ENCODE data around the gene SBSN.

Gene SBSN

DNA sequence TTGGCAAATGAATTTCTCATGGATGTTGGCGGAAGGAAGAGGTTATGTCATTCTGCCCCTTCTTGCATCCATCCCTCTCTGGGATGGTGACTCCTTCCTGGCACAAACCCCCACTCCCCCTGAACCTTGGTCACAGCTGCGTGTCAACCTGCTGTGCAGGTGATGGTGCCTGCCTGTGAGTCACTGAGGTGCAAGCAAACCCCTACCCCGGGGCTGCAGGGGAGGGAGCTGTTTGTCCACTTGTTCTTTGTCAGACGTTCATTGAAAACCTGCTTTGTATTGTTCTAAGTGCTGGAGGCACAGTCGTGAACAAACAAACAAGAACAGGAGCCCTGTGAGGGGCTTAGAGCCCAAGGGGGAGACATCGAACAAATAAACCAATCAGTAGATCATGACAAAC, 3.2 kb upstream of the SBSN start:
- no peak for DNase-seq

DNA sequence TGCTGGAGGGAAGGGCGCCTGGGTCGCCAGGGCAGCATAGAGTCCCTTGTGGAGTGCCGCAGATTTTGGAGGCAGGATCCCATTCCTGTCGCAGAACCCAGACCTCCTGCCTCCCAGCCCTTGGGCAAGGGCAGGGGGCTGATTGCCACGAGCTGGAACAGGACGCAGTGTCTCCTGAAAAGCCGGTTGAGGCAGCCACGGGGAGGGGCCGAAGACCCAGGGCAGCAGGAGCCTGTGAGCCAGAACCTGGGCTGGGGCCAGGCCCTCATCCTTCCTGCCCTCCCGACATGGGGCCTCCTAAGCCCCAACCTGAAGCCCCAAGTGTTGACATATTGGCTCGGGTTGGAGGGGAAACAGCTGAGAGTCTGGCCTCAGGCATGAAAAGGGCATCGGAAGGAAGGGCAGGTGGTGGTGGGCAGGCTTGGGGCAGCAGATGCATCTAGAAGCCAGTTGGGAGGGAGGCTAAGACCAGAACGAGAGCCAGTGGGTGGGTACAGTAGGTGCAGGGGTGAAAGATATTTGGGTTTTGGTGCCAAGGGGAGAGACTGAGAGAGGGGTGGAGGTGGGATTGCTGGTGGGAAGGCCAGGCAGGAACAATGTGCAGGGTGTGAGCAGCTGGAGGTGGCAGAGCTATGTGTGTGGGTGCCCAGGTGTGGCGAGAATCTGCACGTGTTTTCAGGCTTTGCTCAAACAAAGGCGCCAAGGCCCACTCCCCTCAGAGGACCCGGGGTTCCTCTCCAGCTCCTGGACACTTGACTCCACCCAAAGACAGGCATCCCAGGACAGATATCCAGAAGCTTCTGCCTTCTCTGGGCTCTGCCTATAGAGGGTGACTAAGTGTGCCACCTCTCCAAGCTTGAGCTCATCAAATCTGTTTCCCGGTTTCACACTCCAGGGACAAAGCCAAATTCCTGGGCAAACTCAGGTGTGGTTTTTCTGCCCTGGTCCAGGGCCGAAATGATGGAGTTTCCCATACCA, 1.4 kb upstream of the SBSN start:
- DNase-seq, result no peak

DNA sequence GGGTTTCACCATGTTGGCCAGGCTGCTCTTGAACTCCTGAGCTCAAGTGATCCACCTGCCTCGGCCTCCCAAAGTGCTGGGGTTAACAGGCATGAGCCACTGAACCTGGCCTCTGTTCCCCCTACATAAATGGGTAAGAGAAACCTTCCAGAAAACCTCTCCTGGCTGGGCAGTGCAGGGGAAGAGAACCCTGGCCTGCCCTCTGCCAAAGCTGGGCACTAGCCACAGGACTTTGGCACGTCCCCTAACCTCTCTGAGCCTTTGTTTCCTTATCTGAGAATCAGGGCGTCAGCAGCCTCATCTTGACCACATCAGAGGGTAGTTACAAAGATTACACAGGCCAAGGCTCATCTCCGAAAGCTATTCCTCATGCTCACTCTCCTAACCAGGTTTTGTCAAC, 2.2 kb downstream of the SBSN start:
- DNase-seq, result no peak

DNA sequence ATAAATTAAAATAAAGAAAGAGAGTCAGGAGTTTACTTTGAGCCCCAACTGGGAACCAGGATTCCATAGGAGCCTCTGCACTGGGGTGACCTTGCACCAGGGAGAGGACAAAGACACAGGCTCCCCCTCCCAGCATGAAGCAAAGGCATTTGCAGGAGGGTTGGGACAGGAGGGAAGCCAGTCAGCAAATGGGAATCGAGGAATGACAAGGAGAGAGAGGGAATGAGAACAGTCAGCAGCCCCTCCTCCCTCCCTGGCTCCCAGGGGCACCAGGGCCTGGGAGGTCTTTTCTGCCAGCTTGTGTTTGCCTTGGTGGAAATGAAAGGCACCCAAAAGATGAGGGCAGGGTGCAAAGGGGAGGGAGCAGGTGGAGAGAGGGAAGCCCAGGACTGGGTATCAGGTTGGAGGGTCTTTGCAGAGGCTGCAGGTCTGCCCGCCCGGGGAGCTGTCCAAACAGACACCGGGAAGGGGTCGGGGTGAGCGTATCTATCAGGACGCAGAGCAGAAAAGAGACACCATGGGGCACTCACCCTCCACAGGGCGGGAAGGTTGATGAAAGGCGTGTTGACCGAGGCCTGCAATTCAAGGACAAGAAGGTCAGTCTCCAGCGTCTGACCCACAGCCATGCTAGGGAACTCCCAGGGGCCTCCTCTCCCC, 3.8 kb downstream of the SBSN start:
- no peak for DNase-seq

DNA sequence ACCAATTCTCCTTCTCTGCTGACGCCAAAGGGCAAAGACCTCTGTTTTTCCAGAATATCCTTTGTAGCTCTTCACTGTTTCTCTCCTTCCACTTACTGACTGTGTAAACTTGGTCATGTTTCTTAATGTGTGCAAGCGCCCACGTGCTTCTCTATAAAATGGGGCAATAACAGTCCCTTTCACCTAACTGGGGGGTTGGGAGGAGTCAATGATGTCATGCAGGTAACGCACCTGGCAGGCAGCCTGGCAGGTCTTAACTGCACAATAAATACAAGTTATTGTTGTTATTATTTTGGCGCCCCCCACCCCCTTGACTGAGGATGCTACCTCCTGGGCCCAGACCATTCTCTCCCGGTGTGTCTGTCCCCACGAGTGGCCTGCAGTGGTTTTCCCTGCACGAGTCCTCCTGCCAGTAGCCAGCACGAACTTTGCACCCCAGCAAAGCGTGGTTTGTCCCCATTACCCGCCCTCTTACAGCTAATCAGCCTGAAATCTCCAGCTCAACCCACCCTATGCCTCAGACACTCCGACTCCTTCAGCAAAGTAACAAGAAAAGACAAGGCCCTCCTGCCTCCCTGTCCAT, 5.3 kb downstream of the SBSN start:
- no peak for DNase-seq

DNA sequence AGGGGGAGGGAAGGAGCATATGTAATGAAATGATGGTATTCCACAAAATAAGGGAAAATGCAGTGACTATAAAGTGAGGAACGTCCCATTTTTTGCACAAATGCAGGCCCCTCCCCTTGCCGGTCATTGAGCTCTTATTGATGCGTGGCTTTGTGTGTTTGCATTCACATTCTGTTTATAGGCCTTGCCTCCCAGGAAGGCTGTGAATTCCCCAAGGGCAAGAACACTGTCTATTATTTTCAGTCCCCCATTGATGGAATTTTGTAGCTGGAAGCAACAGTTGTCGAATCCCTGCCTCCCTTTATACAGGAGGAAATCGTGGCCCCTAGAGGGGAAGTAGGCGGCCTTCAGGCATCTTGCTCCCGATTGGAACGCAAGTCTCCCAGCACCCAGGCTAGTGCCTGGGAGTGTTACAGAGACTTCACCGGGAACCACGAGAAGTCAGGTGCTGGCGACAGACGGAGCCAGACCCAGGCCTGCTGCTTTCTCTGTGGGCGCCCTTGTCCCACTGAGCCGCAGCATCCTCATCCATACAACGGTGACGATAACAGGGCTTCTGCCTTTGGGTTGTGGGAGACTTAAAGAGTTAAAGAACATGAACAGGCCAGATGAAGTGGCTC, 6.9 kb downstream of the SBSN start:
- no peak for DNase-seq

DNA sequence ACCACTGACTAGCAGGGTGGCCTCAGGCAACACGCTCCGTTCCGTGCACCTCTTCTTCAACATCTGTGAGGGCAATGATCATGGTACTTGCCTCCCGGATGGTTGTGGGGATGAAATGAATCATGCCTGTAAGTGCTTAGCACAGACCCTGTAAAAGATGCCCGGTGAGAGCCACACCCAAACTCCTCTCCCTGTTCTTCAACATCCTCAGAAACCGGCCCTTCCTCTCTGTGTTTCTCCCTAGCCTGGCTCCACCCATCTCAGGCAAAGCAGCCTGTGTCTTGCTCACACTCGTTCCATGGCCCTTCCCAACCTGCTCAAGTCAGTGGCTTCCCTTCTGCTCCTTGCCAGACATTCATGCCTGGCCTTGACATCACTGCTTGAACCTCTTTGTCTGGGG, 8.8 kb downstream of the SBSN start:
- DNase-seq, result no peak

DNA sequence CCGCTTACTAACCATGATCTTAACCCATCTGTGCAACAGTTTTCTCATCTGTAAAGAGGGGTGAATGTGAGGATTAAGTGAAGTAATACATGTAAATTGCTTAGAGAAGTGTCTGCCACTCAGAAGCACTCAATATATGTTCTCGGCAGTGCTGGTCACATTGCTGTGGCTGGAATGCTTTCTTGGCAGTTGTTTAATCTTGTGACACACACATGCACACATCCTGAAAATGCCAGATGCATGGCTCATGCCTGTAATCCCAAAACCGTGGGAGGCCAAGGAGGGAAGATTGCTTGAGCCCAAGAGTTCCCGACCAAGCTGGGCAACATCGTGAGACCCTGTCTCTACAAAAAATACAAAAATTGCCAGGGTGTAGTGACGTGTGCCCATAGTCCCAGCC, 9.8 kb downstream of the SBSN start:
- DNase-seq, result no peak

DNA sequence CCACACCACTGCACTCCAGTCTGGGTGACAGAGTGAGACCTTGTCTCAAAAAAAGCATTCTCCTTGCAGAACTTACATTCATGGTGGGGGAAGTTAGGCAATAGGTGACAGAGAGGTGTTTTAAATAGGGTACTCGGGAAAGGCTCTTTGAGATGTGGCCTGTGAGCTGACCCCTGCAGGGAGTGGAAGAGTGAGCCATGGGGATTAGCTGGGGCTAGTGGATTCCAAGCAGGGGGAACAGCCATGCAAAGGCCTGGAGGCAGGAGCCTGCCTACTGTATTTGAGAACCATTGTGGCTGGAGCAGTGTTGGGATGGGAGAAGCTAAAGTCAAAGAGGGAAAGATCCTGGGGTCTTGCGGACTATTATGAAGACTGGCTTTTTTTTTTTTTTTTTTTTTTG, 10.8 kb downstream of the SBSN start:
- DNase-seq, result no peak

DNA sequence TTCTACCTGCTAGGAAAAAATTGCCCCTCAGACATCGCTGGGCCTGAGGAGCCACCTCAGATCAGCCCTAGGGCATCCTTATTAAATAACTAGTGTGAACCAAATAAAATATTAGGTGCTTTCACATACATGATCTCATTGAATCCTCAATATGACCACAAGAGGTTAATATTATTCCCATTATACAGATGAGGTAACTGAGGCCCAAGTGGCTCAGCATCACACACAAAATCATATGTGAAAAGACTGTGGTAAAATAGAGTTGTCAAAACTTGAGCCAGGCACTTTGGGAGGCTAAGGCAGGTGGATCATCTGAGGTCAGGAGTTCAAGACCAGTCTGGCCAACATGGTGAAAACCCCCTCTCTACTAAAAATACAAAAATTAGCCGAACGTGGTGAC, 11.8 kb downstream of the SBSN start:
- DNase-seq, result no peak

DNA sequence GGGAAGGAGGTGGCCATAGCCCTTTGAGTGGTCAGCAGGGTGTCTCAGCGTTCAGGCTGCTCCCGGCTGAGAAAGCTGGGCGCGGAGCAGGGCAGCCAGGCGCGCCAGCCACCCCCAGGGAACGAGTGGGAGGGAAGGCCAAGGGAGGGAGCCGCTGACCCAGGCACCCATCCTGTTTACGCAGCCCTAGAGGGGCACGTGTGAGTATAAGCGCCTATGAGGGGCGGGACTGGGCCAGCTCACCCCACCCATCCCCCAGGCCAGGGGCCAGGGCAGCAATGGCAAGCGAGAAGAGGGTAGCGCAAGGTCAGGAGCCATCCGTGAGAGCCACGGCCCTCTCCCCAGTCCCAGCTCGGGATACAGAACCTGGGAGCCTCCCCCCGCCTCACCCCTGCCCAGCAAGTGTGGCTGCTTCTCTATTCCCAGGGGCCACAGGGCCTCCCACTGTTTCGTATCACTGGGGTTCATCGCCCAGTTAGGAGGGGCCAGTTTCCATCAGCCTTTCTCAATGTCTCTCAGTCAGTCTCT, 13.8 kb downstream of the SBSN start:
- no peak for DNase-seq

DNA sequence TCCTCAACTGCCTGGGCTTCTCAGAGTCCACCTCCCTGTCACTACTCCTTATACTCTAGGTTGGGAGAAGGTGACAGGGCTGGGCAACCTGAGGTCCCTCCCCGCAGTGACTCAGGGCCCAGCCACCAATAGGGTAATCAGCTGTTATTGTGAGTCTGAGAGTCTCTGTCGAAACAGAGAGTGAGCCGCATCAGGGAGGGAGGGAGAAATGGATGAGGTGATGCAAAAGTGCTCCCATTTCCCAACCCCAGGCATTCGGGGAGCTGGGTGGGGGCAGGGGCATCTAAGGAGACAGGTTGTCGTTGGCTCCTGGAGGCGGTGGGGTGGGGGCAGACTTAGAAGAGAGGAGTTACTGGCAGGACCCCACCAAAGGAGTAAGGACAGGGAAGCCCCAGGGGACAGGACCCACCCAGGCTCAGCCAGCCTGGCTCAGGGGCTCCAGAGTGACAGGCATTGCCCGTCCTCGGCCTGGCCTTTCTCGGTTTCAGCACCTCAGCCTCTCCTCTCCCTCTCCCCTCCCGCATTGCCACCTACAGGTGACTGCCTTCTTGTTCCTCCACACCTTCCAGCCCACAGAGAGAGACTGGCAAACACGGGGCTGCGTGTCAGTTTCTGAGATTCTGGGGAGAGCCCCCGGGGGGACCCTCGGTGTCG, 14.4 kb downstream of the SBSN start, which contains the start of gene DMKN:
DMKN (minus strand) TSS at position 22 of the 654 bp plus-strand sequence. CDS start 174 bp downstream, outside the sequence.
- no peak for DNase-seq

DNA sequence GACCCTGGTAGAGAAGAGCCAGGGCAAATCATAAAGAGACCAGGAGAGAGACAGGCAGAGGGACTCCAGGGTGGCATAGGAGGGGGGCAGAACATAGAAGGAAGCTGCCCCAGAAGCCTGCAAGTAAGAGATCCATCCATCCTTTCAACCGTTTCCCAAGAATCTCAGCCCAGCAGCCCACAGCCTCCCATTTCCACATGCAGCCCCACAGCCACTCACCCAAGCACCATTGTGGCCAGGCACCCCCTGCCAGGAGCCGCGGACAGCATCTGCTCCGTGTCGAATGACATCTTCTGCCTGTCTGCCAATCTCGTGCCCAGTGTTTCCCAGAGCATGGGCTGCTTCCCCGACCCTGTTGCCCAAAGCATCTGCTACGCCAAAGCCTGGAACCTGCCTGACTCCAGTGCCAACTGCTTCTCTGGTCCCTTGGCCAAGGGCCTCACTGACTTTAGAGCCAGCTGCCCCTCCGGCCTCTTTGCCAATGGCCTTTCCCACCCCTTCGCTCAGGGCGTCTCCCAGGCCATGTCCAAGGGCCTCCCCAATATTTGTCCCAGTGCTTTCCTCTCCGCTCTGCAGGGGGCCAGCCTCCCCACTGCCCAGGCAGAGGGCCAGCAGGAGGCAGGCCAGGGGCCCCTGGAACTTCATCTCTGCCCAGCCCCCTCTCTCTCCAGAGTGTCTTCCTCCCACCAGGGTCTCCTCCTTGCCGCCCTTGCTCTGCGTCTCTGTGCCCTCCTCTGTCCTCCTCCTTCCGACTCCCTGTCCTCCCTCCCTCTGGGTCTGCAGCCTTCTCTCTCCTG, 15.1 kb downstream of the SBSN start:
- DNase-seq, result no peak

DNA sequence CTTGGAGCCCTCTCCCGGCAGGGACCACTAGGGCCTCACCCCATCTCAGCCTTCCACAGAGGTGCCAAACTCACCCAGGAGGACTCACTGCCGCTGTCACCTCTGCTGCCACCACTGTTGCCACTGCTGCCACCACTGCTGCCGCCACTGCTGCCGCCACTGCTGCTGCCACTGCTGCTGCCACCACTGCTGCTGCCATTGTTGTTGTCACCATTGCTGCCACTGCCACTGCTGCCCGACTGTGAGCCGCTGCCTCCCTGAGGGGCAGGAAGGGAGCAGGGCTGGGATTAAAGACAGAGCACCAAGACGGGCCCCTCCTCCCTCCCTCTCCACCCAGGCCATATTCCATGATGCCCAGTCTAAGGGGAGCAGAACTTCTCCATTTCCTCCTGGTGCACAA, 16.8 kb downstream of the SBSN start:
- no peak for DNase-seq

DNA sequence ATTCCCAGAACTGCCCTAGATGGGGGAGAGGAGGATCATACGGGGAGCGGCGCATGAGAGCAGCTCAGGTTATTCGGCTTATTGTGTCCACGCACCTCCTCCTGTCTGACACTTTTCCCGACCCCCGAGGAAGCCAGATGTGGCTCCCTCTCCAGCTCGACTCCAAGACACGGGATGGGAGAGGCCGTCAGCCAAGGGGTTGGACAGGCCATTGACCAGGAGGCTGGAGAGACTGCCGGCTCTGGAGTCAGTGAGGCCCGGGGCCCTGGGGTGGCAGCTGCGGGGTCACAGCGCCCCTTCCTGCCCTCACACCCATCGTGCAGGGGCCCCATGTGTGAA, 17.5 kb downstream of the SBSN start:
- DNase-seq, result no peak

DNA sequence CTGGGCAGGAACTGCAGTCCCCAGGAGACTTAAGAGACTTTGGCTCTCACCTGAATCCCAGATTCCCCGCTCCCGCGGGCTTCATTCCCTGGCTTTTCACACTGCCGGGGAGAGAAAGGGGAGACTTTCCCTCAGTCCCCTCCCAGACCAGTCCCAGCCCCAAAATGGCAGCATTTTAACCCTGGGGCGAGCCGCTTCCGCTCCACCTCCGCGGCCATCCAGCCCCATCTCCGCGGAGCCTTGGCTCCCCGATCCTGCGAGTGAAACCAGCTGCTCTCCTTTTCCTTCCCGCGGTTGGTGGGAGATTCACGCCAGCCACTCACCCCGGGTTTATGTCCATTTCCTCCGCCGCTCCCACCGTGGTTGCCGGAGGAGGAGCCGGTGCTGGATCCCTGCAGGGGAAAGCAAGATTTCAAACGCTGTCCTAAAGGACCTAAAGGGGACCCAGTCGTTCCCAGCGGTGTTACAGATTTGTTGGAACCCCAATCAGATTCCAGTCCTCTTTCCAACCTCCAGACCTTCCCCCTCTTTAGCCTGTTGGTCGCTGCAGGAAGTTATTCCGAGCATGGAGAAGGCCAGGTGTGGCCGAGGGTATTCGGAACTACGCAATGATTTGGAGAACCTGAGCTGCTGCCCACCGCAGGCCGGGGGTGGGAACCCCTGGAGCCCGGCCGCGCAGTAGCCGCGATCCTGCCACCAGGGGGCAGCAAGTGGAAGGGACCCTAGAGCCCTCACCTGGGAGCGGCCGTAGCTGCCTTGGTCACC, 18.1 kb downstream of the SBSN start:
- peak; percentile 69 to 70 for DNase-seq

DNA sequence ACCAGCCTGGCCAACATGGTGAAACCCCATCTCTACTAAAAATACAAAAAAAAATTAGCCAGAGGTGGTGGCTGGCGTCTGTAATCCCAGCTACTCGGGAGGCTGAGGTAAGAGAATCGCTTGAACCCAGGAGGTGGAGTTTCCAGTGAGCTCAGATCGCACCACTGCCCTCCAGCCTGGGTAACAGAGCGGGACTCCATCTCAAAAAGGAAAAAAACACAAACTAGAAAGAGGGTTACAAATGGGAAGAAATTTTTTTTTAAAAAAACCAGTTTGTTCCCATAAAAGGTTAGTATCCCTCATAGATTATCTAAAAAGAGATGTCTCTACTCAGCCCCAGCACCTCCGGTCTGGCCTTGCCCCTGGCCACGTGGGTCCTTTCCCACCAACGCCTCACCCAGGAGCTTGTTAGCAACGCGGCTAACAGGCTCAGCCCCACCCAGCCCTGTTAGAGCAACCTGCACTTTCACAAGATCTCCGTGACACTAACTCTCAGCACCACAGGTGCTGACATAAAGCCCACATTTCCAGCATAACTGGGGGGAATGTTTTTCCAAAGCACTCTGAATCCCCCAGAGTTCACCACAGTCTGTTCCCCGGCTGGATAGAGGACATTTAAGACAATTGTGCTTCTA, 19.0 kb downstream of the SBSN start:
- DNase-seq, result peak; percentile 40 to 54

DNA sequence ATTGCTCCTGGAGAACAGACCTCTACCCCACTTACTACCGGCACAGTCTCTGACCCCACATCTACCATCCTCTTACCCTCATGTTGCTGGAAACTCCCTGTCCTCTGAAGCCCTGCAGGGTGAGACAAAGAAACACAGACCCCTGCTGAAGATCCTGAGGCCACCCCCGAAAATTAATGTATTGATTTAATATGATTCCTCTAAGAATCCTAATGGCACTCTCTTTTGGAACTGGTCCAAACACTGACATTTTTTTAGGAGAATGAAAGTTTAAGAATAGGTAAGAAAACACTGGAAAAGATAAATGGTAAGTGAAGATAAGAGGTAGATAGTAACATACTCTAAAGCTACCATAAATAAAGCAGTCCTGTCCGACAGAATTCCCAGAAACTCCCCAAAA, 20.0 kb downstream of the SBSN start:
- DNase-seq, result no peak

DNA sequence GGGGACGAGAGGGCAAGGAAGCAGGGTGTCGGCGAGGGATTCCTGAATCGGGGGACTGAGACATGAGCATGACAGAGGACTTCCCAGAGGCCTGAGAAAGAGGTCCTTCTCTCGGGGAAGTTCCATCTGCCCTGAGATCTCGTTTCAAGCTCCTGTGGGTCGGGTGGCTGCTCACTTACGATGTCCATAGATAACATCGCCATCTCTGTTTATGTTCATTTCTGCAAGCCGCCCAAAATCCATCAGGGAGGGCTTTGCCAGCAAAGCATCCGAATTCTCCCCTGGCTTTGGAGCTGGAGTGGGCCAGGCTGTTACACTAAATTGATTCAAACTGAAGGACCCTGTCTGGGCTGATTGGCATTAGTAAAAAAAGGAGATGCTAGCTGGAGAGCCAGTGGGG, 20.6 kb downstream of the SBSN start:
- no peak for DNase-seq

DNA sequence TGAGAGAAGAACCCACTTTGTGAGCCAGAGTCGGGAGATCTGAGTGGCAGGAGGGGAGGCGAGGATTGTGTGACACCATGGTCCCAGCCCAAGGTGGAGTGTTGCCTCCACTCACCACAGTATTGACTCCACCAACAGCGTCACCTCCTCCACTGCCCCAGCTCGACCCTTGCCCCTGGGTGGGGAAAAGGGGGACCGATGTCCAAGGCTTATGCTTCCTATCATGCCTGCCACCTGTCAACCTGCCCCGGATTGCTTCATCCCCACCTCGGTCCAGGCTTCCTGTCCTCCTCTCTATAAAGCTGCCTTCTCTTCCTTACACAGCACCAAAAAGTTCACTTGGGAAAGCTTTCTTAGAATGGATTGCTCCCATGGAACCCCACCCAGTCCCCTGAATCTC, 22.1 kb downstream of the SBSN start:
- no peak for DNase-seq

DNA sequence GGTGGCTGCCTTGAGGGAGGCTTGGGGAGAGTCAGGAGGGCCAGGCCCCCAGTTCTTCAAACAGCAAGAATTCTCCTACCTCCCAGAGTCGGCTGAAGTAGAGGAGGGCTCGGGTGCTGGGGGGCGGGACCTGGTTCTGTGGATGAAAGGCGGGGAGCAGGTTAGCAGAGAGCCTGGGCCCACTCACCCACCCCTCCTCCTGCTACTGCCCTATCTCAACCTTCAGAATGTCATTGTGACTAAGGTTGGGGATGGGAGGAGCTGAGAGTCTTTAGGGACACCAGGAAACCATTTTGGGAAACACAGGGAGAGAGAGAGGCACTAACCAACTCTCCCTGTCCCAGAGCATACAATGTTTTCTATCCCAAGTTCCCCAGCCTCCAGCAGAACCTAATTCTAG, 25.4 kb downstream of the SBSN start:
- DNase-seq, result no peak
